Head of caudate nucleus (tissue), 42 donors: ENCODE measurements around the gene SRRM5.

Experiments
- DNase-seq, 42 donors: peaks; one replicate each; pipeline versions ENCODE4 v3.0.0 to v3.0.0-alpha.2; 2020 to 2021; ENCODE audit warnings: mixed read lengths in 7 of 42
- intact Hi-C: fragments of 100-400 bp; cut with DNase I; formaldehyde crosslinking; loops from one replicate; pipeline ENCODE4 v1.15.0; 2022

SRRM5 gene, protein sequence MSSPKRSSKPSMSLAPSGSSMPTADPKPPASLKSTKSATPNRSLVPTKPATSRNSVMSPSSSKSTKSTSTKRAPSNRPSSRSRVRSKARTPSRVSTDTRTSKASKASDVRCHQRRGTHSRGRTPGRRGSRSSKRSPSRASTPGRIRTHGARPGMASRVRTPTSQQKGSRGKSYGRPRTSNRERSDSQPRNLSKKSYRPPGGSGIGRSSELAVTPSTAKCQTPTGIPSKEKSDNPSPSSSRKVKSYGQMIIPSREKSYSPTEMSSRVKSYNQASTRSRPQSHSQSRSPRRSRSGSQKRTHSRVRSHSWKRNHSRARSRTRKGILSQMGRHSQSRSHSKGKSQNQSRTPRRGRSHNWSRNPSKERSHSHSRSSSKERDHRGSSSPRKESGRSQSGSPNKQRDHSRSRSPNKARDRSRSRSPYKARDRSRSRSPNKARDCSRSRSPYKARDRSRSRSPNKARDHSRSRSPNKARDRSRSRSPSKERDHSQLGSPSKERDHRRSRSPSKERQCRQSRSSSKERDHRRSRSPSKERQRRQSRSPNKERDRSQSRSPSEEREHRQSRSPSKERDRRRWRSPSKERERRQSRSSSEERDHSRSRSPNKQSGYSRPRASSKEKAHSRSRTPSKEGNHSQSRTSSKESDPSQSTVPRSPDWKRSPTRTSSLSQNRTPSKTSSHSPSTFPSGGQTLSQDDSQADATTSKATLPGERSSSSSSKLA

DNA sequence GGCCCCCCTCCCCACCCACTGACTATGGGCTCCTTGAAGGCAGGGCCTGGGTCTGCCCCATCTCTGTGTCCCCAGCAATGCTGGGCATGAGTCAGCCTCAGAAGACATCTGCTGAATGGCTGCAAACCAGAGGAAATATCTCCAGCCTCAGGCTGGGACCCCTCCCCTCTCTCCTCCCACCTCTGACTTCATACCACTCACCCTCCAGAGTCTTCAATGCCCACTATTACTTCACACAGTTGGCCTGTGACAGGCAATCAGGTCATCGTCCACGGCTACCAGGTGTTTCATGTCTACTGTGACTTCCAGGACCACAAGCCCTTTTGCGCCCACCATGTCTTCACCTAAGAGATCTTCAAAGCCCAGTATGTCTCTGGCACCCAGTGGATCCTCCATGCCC lies at the start of gene SRRM5:
Gene SRRM5, plus strand, starts transcription at position 301 of the 400 bp plus-strand sequence. Its CDS starts 34 bp downstream, at position 335.
- no peak for DNase-seq
- intact Hi-C loops = no loop called here

DNA sequence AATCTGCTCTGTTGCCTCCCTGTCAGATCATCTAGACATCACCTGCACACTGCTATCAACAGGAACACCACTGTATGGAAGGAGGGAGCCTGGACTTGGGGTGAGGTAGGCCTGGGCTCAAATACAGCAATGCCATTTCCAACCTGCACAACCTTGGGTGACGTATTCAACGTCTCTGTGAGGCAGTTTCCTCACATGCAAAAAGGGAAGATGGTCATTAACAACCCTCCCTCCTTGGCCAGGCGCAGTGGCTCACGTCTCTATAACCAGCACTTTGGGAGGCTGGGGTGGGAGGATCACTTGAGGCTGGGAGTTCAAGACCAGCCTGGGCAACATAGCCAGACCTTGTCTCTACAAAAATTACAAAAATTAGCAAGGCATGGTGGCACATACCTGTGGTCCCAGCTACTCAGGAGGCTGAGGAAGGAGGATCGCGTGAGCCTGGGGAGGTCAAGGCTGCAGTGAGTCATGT lies 49.6 kb upstream of the SRRM5 start:
- intact Hi-C loops = no loop called here
- DNase-seq = no peak

GRCh38 chr19:43562698-43563241 lies 49.1 kb upstream of the SRRM5 start:
- DNase-seq = peak; percentile 45 to 92 (median 76)
- intact Hi-C loops = no loop called here

- intact Hi-C loops = no loop called here
Measured at GRCh38 chr19:43563816-43564457, 48.0 kb upstream of the SRRM5 start.

GRCh38 chr19:43564800-43565199 lies 47.1 kb upstream of the SRRM5 start:
- DNase-seq = peak in 3 of 42 donors; percentile 14 to 32 (median 31)

More at GRCh38 chr19:43563816-43564457, 48.0 kb upstream of the SRRM5 start:
- no peak for DNase-seq

DNA sequence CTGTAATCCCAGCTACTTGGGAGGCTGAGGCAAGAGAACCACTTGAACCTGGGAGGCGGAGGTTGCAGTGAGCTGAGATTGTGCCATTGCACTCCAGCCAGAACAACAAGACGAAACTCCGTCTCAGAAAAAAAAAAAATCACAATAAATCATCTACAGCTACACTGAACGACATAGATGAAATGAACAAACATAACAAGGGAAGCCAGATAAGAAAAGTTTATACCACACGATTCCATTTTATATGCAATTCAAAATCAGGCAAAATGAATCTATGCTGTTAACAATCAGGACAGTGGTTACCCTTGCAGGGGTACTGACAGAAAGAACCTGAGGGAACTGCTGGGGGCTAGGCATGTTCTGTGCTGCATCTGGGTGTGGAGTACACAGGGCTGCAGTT lies 42.2 kb upstream of the SRRM5 start:
- no peak for DNase-seq
- intact Hi-C loops = no loop called here

More at GRCh38 chr19:43564800-43565199, 47.1 kb upstream of the SRRM5 start:
- intact Hi-C loops = no loop called here

- DNase-seq = no peak
- intact Hi-C loops = no loop called here
Measured at GRCh38 chr19:43570174-43570791, 41.6 kb upstream of the SRRM5 start.

DNA sequence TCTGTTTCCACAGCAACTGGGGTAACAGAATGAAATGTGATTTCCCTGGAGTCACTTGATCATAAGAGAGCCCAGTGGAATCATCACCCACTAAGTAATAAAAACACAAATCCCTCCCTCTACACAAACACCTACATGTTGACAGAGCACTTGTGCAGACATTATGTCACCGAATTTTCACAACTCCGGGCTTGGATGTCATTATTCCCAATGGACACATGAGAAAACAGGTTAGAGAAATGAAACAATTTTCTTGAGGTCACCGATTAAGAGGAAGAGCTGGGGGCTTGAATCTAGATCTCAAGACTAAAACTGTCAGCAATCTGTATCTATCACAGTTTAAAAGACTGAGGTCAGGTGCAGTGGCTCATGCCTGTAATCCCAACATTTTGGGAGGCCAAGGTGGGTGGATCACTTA lies 39.7 kb upstream of the SRRM5 start:
- DNase-seq = no peak
- intact Hi-C loops = no loop called here

DNA sequence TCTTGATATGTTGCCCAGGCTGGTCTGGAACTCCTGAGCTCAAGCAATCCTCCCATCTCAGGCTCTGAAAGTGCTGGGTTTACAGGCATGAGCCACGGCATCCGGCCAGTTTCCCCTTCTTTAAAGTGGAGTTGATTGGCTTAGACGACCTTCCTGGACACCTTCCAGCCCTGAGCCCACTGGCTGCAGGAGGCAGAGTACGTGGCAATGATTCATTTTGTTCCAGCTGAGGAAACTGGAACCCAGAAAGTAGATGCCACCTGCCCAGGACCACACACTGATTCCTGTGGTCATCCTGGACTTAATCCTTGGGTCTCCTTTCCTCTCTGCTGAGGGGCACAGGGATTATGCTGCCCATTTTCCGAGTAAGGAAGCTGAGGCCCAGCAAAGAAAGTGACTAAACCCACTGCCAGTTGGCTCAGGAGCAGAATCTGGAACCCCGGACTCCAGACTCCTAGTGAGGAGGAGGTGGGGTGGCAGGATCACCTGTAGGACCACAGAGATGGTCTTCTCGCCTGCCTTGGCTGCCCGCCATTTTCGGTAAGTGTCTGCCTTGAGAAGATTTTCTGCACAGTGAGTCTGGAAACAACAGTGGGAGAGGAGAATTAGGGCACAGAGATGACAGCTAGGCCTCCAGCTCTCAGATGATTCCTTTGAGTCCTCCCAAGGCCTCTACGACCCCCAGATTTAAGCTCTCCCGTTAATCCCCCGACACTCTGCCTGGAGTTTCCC lies 37.3 kb upstream of the SRRM5 start:
- intact Hi-C loops = loop anchor here (1.0 kb wide), 1 partner anchor 22 kb away; the partner anchor contains the start of genes IRGQ and ZNF576
- peak in 2 of 42 donors; percentile 10 to 19 for DNase-seq

DNA sequence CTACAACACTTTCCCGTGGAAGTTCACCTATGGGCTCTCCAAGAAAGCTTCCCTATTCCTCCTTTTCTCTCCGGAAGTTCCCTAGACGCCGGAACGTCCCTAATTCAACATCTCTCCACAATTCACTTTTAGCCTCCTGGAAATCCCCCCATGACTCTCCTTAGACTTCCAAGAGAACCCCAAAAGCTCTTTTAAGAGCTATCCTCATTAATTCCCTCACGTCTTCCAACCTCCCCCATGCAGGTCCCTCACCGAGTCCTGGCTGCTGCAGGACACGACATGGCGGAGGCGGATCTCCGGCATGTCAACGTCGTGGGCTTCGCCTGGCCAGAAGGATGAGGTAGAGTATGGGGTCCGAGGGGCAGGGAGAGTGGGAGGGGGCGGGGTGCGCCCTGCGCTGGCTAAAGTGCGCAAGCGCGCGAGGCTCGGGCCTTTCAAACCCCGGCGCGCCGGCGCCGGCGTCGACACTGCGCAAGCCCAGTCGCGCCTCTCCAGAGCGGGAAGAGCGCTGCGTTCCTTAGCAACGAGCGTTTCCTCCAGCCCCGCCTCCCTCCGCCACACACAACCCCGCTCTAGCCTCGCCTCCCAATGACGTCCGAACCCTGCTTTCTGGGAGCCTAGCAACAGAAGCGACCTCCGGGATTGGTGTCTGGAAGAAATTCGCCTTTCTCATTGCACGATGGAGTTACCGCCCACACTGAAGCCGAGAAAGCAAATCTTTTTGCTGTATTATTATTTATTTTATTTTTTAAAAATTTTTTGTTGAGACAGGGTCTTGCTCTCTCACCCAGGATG lies 36.5 kb upstream of the SRRM5 start, which contains the start of the genes PINLYP and XRCC1:
Gene PINLYP, plus strand, starts transcription at position 646 of the 795 bp plus-strand sequence. CDS start 1,391 bp downstream, outside the sequence.
Gene XRCC1, minus strand, starts transcription at position 372 of the 795 bp plus-strand sequence. Its CDS starts 69 bp downstream, at position 303.
- peak; percentile 93 to 99 (median 98) for DNase-seq
- intact Hi-C loops = loop anchor here (1.0 kb wide), 1 partner anchor 21 kb away; the partner anchor contains the start of genes IRGQ and ZNF576

GRCh38 chr19:43575955-43576878 lies 35.7 kb upstream of the SRRM5 start:
- intact Hi-C loops = loop anchor here (1.0 kb wide), 1 partner anchor 20 kb away; the partner anchor contains the start of genes IRGQ and ZNF576
- DNase-seq = peak in 3 of 42 donors; percentile 16 to 45 (median 23)

- no peak for DNase-seq
- intact Hi-C loops = no loop called here
Measured at GRCh38 chr19:43578787-43579186, 33.1 kb upstream of the SRRM5 start.

DNA sequence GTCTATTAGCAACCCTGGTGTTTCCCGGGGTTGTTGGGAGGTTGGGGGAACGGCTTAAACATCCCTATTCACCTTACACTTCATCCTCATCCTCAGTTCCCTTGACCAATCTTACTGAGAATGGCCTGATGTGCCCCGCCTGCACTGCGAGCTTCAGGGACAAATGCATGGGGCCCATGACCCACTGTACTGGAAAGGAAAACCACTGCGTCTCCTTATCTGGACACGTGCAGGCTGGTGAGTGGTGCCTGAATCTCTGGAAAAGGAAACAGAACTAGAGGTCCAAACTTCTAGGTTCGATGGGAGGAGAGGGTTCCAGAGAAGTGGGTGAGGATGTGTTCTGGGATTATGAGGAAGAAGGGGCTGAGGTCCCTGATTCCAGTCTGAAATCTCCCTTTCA lies 30.4 kb upstream of the SRRM5 start:
- intact Hi-C loops = no loop called here
- DNase-seq = no peak

GRCh38 chr19:43582495-43582894 lies 29.4 kb upstream of the SRRM5 start:
- intact Hi-C loops = no loop called here
- DNase-seq = no peak

GRCh38 chr19:43584484-43584883 lies 27.4 kb upstream of the SRRM5 start:
- no peak for DNase-seq
- intact Hi-C loops = no loop called here

DNA sequence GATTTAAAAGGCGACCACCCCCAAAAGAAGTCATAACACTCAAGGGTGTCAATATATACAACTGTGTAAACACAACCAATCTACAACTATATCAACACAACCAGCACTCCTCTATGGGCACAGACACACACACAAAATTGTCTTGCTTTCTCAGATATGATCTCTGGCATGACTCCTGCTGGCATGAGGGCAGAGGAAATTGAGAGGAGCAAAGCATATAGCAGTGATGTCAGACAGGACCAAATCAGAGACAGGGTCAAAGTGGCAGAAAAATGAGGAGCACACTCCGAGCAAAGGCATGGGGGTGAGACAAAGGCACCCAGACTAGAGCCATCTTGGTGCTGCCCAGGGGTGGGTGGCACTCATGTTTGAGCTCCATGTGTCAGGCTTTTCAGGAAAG lies 25.5 kb upstream of the SRRM5 start:
- DNase-seq = no peak
- intact Hi-C loops = no loop called here
